Spleen (tissue), 7 donors: ENCODE results near the gene NDE1.

Experiments used
- POLR2A ChIP-seq, 3 donors: fragments of 450-650 bp; IDR thresholded peaks; one replicate each; pipeline ENCODE4 v1.5.1; 2017; ENCODE audit warnings: antibody characterized with exemption in 3 of 3, mild to moderate bottlenecking in 1 of 3
- TF ChIP-seq, protein P1 (sequence below), 11 experiments: fragments of 200-600 bp in 7 of 11; fragments of 450-650 bp in 4 of 11; sonication (generic) in 4 of 11; IDR thresholded peaks in 8 of 11; conservative IDR thresholded peaks in 3 of 11; 1 replicate in 7 of 11; 2 replicates in 4 of 11; pipeline versions ENCODE4 v1.4.0 to v1.8.0; 2016 to 2021; ENCODE audit warnings: antibody characterized with exemption in 11 of 11, inconsistent platforms in 4 of 11, mild to moderate bottlenecking in 1 of 11
- donor health status: DM: no; HTN: no; CAD: no; lungs with moderate emphysema.
- donor health status: DM: no; HTN: no; CAD: no.
- donor health status: DM: no; HTN: no; CAD: no.

GRCh38 chr16:15716694-15717447, 66.8 kb downstream of the NDE1 start:
- no peak for TF ChIP-seq POLR2A (IDR thresholded peaks at IDR 0.05)
- TF ChIP-seq, protein P1, sequence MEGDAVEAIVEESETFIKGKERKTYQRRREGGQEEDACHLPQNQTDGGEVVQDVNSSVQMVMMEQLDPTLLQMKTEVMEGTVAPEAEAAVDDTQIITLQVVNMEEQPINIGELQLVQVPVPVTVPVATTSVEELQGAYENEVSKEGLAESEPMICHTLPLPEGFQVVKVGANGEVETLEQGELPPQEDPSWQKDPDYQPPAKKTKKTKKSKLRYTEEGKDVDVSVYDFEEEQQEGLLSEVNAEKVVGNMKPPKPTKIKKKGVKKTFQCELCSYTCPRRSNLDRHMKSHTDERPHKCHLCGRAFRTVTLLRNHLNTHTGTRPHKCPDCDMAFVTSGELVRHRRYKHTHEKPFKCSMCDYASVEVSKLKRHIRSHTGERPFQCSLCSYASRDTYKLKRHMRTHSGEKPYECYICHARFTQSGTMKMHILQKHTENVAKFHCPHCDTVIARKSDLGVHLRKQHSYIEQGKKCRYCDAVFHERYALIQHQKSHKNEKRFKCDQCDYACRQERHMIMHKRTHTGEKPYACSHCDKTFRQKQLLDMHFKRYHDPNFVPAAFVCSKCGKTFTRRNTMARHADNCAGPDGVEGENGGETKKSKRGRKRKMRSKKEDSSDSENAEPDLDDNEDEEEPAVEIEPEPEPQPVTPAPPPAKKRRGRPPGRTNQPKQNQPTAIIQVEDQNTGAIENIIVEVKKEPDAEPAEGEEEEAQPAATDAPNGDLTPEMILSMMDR (IDR thresholded peaks at IDR 0.05 in 8 of 11, conservative IDR thresholded peaks at IDR 0.05 in 3 of 11) = no peak
